ENCODE measurements around the gene RPLP2.

Gene RPLP2

GRCh38 chr11:809287-810039 is at the start of gene RPLP2:
Gene RPLP2, plus strand, starts transcription at chr11:809967. Its CDS starts 268 bp downstream, at chr11:810235.
- in situ Hi-C loops (cut with MboI; ENCODE audit: low sequenced_read_pairs), result no loop called here

GRCh38 chr11:760236-760635 is 49.5 kb upstream of the RPLP2 start:
- in situ Hi-C loops (cut with MboI; ENCODE audit: low sequenced_read_pairs), result no loop called here

GRCh38 chr11:761526-762108 is 48.1 kb upstream of the RPLP2 start:
- in situ Hi-C loops (cut with MboI; ENCODE audit: low sequenced_read_pairs), result no loop called here

- in situ Hi-C loops (cut with MboI; ENCODE audit: low sequenced_read_pairs), result no loop called here
Measured at GRCh38 chr11:762421-763072, 47.2 kb upstream of the RPLP2 start.

- in situ Hi-C loops (cut with MboI; ENCODE audit: low sequenced_read_pairs), result no loop called here
Measured at GRCh38 chr11:763073-763463, 46.7 kb upstream of the RPLP2 start.

- in situ Hi-C loops (cut with MboI; ENCODE audit: low sequenced_read_pairs), result no loop called here
Measured at GRCh38 chr11:763549-764321, 46.0 kb upstream of the RPLP2 start.

- in situ Hi-C loops (cut with MboI; ENCODE audit: low sequenced_read_pairs), result no loop called here
Measured at GRCh38 chr11:764322-765024, 45.3 kb upstream of the RPLP2 start.

GRCh38 chr11:765025-765801 is 44.6 kb upstream of the RPLP2 start:
- in situ Hi-C loops (cut with MboI; ENCODE audit: low sequenced_read_pairs), result no loop called here

- in situ Hi-C loops (cut with MboI; ENCODE audit: low sequenced_read_pairs), result no loop called here
Measured at GRCh38 chr11:765802-766091, 44.0 kb upstream of the RPLP2 start.

- in situ Hi-C loops (cut with MboI; ENCODE audit: low sequenced_read_pairs), result no loop called here
Measured at GRCh38 chr11:766106-766935, 43.4 kb upstream of the RPLP2 start.

- in situ Hi-C loops (cut with MboI; ENCODE audit: low sequenced_read_pairs), result no loop called here
Measured at GRCh38 chr11:766936-767210, 42.9 kb upstream of the RPLP2 start.

- in situ Hi-C loops (cut with MboI; ENCODE audit: low sequenced_read_pairs), result no loop called here
Measured at GRCh38 chr11:767238-767637, 42.5 kb upstream of the RPLP2 start.

- in situ Hi-C loops (cut with MboI; ENCODE audit: low sequenced_read_pairs), result no loop called here
Measured at GRCh38 chr11:769887-770641, 39.7 kb upstream of the RPLP2 start.

- in situ Hi-C loops (cut with MboI; ENCODE audit: low sequenced_read_pairs), result no loop called here
Measured at GRCh38 chr11:770642-771616, 38.8 kb upstream of the RPLP2 start.

- in situ Hi-C loops (cut with MboI; ENCODE audit: low sequenced_read_pairs), result no loop called here
Measured at GRCh38 chr11:771617-772204, 38.1 kb upstream of the RPLP2 start.

- in situ Hi-C loops (cut with MboI; ENCODE audit: low sequenced_read_pairs), result no loop called here
Measured at GRCh38 chr11:772429-773390, 37.1 kb upstream of the RPLP2 start.

All from hTERT RPE-1 (cell line).